ENCODE results near the gene NT5DC3. TPM values are rescaled to one million over a fixed set of nuclear protein-coding genes. Genes with fewer than 3 reads are reported as not detected.
A peak's percentile ranks its signal among the peaks of the same experiment; 100 is the strongest.

Gene NT5DC3
- total and polyA plus RNA-seq, 11 donors, result 0.95 to 6.3 (median 3.7) TPM

DNA sequence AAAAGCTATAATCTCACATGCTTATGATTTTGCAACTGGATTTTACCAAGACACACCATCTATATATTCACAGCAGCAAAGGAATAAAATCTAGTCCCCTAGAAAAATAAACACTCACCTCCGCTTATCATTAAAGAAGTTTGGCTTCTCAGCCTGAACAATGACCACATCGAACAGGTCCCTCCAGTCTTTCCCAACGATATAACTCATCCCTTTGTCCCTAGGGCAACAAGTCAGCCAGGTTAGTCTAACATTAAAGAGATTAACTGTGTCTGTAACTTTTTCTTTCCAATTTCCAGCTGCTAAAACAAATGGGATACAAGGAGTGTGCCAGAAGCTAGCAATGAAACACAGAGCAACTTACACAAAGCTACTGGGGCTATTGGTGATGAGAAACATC, 48.0 kb downstream of the NT5DC3 start:
- intact Hi-C loops (cut with DNase I), result no loop called here
- Histone ChIP-seq H3K4me1 (peaks cover 0 to 3% (median 0%) of the 10 kb centered on the region in 12 donors), H3K27ac (peak overlapping the region in 1 of 12 donors; percentile 20), H3K4me3 (no peak overlapping the region), H3K9me3 (no peaks in the 10 kb centered on the region), H3K36me3 (peaks cover 0 to 16% (median 6%) of the 10 kb centered on the region in 9 donors), H3K27me3 (no peaks in the 10 kb centered on the region)
- ATAC-seq (no peak), DNase-seq (no peak)
- TF ChIP-seq CTCF (IDR thresholded peaks at IDR 0.05), result no peak
- WGBS, 4 donors, result 55 to 86% (median 70%) methylated on average over 3 of the region's 3 CpGs

DNA sequence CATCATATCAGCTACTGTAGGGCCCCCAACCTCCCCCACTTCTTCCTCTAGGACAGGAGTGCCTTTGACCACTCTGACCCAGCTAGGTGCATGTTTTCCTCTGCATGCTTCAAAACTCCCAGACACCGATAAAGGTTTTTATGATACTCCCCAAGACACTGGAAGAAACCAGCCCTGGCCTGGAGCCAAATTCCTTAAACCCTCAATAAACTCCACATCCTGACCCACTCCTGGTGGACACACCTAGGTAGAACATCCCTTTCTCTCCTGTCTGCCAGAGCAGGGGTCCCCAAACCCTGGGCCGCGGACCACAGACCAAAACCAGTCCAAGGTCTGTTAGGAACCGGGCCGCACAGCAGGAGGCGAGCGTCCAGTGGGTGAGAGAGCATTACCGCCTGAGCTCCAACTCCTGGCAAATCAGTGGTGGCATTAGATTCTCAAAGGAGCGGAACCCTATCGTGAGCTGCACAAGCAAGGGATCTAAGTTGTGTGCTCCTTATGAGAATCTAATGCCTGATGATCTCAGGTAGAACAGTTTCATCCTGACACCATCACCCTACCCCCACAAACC, 49.6 kb downstream of the NT5DC3 start:
- TF ChIP-seq CTCF (IDR thresholded peaks at IDR 0.05) (no peak), POLR2A (IDR thresholded peaks at IDR 0.05) (no peak)
- DNase-seq (no peak), ATAC-seq (no peak)
- Histone ChIP-seq H3K9me3 (no peaks in the 10 kb centered on the region), H3K27me3 (no peaks in the 10 kb centered on the region), H3K36me3 (peaks cover 0 to 16% (median 6%) of the 10 kb centered on the region in 9 donors), H3K4me1 (peaks cover 0 to 3% (median 0%) of the 10 kb centered on the region in 12 donors), H3K4me3 (no peak overlapping the region), H3K27ac (peak overlapping the region in 1 of 12 donors; percentile 45)
- intact Hi-C loops (cut with DNase I), result no loop called here
- WGBS, 4 donors, result 74 to 87% (median 84%) methylated on average over 10 of the region's 10 CpGs

- Histone ChIP-seq H3K27ac (no peak overlapping the region), H3K4me1 (peaks cover 0 to 5% (median 0%) of the 10 kb centered on the region in 12 donors), H3K36me3 (peaks cover 0 to 12% (median 0%) of the 10 kb centered on the region in 9 donors), H3K4me3 (no peak overlapping the region), H3K27me3 (no peaks in the 10 kb centered on the region), H3K9me3 (no peaks in the 10 kb centered on the region)
- intact Hi-C loops (cut with DNase I), result no loop called here
- no peak for DNase-seq
- TF ChIP-seq POLR2A (IDR thresholded peaks at IDR 0.05) (no peak), CTCF (IDR thresholded peaks at IDR 0.05) (no peak)
- ATAC-seq, result no peak
Measured at GRCh38 chr12:103786201-103786600, 54.8 kb downstream of the NT5DC3 start.

DNA sequence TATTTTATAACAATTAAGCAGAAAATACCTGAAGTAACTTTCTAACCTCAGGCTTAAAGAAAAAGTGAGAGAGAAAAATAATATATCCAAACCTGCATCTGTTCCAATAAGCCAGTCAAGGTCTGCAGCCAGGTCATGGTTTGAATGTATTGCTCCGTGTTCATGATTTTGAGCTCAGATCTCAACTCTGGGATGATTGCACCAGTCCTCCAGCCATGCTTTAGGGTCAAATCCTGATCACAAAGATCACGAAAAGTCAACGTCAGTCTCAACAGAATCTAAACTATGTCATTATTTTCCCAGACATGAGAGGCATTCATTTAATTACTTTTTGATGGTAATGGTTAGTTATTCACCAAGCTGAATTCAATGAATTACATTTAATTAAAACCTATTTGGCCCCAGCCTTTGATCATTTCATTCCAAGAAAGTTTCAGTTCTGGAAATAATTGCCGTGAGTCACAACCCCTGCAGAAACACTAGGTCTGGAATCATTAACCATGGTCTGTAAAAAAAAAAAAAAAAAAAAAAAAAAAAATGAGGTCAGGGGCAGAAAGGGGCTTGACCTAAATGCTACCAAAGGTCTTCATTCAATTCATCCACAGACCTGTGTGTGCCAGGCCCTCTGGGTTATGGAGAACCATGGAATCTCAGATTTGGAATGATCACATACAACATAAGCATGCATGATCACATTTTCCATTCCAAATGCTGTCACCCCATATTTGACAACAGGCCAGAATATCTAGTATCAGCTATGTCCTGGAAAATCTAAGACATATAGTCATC, 55.6 kb downstream of the NT5DC3 start:
- intact Hi-C loops (cut with DNase I), result no loop called here
- Histone ChIP-seq H3K4me1 (peaks cover 0 to 5% (median 0%) of the 10 kb centered on the region in 12 donors), H3K27me3 (no peaks in the 10 kb centered on the region), H3K9me3 (no peaks in the 10 kb centered on the region), H3K27ac (peak overlapping the region in 1 of 12 donors; percentile 15), H3K36me3 (peaks cover 0 to 12% (median 0%) of the 10 kb centered on the region in 9 donors), H3K4me3 (no peak overlapping the region)
- ATAC-seq, result no peak
- TF ChIP-seq POLR2A (IDR thresholded peaks at IDR 0.05) (no peak), CTCF (IDR thresholded peaks at IDR 0.05) (no peak)
- DNase-seq, result no peak
- WGBS, 4 donors, result 69 to 84% (median 81%) methylated on average over 4 of the region's 4 CpGs
